GM18505 (cell line): ENCODE data around the gene RCN1.
"Not testable (repeated sequence)": the region's sequence is repeated elsewhere in the genome, so short reads cannot be mapped to it uniquely, and the experiment has no call there.

Experiments used
- ATAC-seq: cut with Tn5 transposase; IDR thresholded peaks from one replicate; pipeline ENCODE4 v1.9.1; 2021; ENCODE audit not compliant: unreplicated experiment
- POLR2A ChIP-seq: IDR thresholded peaks from 4 replicates; pipeline ENCODE4 v1.6.1; 2011; ENCODE audit warnings: borderline replicate concordance; ENCODE audit not compliant: insufficient read depth, insufficient read length; ENCODE audit errors: extremely low read depth

Gene RCN1

GRCh38 chr11:32087597-32087996, 3.3 kb upstream of the RCN1 start:
- ATAC-seq = no peak
- no peak for TF ChIP-seq POLR2A

- peak; percentile 27 for ATAC-seq
- TF ChIP-seq POLR2A = no peak
Observed at GRCh38 chr11:32088117-32088941, 2.5 kb upstream of the RCN1 start.

DNA sequence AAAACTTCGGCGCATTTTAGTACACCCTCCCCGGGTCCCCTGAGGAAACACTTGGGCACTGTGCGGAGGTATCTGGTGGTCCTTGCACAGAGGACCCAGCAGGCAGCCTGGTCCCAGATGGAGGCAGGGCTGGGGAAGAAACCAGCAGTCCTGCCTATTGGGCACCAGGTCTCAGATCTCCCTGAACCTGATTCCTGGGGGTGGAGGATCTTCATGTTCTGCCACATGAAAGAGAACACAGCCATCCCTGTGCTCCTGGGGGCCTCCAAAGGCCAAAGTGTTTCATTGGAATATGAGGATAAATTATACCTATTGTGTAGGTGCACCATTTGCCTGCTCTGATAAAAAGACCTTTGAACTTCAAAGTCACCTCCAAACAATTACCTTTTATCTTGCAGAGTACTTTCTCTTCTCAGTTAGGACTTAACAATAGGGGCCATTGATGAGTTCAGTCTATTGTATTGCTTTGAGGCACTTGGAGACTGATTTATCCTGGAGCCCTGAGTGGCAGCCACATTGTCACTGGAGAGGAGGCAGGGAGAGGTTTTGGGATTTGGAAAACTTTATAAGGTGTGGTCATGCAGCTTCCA, 1.8 kb downstream of the RCN1 start:
- no peak for ATAC-seq
- TF ChIP-seq POLR2A = no peak

GRCh38 chr11:32094923-32095322, 4.0 kb downstream of the RCN1 start:
- TF ChIP-seq POLR2A = no peak
- ATAC-seq = no peak

- TF ChIP-seq POLR2A = no peak
- no peak for ATAC-seq
Observed at GRCh38 chr11:32098142-32098903, 7.4 kb downstream of the RCN1 start.

- ATAC-seq = no peak
- TF ChIP-seq POLR2A = no peak
Observed at GRCh38 chr11:32099516-32099915, 8.6 kb downstream of the RCN1 start.

DNA sequence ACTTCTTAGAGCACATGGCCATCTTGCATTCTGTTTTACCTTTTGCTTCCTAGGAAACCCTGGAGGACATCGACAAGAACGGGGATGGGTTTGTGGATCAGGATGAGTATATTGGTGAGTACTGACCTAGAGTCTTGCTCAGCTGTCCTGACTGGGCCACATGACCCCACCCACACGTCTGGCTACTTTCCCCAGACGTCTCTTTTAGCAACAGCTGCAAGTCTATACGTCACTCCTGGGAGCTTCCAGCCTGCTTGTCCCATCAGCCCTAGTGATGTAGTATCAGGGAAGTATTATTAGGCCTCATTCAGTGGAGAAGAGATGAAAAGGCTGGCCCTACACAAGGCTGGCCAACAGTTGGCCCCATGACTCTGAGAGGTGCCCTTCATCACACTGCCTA, 9.6 kb downstream of the RCN1 start:
- no peak for ATAC-seq
- no peak for TF ChIP-seq POLR2A

DNA sequence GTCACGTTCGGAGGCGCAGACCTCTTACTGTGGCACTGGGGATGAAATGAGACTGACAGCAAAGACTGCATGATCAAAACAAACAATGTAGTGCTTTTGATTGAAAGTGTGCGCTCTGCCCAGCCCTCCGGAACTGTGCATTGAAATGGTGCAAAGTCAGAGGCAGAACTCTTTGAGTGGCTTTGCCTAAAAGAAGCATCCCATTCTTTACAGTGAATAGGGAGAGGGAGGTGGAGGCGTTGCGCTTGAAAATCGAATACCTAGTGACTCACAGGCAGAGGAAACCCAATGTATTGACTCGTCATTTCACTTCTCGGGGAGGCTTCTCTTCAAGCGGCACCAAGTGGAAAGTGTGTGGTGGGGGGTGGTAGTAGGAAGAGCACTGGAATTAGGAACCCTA, 10.9 kb downstream of the RCN1 start:
- ATAC-seq = no peak
- TF ChIP-seq POLR2A = no peak

- not testable (repeated sequence) for ATAC-seq
Observed at GRCh38 chr11:32103121-32103719, 12.3 kb downstream of the RCN1 start.

GRCh38 chr11:32103941-32104340, 13.1 kb downstream of the RCN1 start:
- ATAC-seq = no peak
- TF ChIP-seq POLR2A = no peak

GRCh38 chr11:32105871-32106560, 15.1 kb downstream of the RCN1 start:
- peak; percentile 76 for ATAC-seq
- TF ChIP-seq POLR2A = peak; percentile 55

DNA sequence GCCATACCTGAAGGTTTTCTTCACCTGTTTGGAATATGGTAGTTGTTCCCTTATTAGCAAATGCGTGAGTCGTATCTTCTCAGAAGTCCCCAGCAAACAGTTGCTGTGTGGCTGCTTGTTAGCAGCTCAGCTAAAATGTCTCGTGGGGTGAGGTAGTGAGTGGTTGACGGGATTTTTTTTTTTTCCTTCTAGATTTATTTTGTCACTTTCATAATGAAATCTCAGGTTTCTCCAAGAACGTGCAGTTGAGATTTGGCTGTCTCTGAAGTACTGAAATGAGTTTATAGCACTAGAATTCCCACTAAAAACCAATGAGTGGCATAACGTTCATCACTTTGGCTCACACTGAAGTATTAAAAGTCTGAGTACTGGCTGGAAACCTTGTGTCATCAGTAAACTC, 16.8 kb downstream of the RCN1 start:
- peak; percentile 28 for TF ChIP-seq POLR2A
- no peak for ATAC-seq

DNA sequence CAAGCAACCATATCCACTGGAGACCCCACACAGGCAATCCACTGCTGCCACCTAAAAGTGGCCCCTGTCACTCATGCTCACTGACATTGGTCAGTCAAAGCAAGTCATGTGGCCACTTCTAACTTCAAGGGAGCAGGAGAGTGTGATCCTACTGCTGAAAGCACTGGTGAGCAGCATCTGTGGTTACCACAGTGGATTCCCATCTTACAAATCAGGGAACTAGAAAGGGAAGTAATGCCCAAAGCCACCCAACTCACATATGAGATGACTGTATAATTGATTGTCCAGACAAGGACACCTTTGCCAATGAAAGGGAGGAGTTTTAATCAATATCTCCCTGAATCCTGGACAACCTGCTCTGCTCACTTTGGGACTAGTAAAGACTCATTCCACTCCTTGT, 17.7 kb downstream of the RCN1 start:
- ATAC-seq = no peak
- TF ChIP-seq POLR2A = no peak
